ENCODE measurements around the gene AGGF1. TPM values are rescaled to one million over a fixed set of nuclear protein-coding genes. Genes with fewer than 3 reads are reported as not detected.

AGGF1 gene
- total RNA-seq, 1 donor from 2014 or later, result 23.7 TPM

- H3K4me3 Mint-ChIP-seq (ENCODE audit: unreplicated experiment), result peak within 1 kb of the TSS; percentile 97
- TF ChIP-seq CTCF (IDR thresholded peaks at IDR 0.05), result peak; percentile 55
- peak within 1 kb of the TSS; percentile 98 for H3K27ac Mint-ChIP-seq (ENCODE audit: unreplicated experiment)
- peaks cover 22% of the 10 kb centered on the region for H3K36me3 Mint-ChIP-seq (ENCODE audit: unreplicated experiment)
- peaks cover 3% of the 10 kb centered on the region for H3K9me3 Mint-ChIP-seq (ENCODE audit: unreplicated experiment)
- peaks cover 31% of the 10 kb centered on the region for H3K4me1 Mint-ChIP-seq (ENCODE audit: unreplicated experiment)
- DNase-seq (ENCODE audit: extremely low spot score, unreplicated experiment), result peak; percentile 86
- H3K27me3 Mint-ChIP-seq (ENCODE audit: unreplicated experiment), result no peaks in the 10 kb centered on the region
Observed at GRCh38 chr5:77086689-77087483, 56.7 kb downstream of the AGGF1 start, which contains the start of gene ZBED3. TSS of gene ZBED3 (minus strand) at chr5:77087285. CDS start at chr5:77077878, 9,407 bp downstream.

GRCh38 chr5:77087484-77088261, 57.5 kb downstream of the AGGF1 start:
- H3K4me3 Mint-ChIP-seq (ENCODE audit: unreplicated experiment), result peak overlapping the region; percentile 97
- H3K9me3 Mint-ChIP-seq (ENCODE audit: unreplicated experiment), result peaks cover 3% of the 10 kb centered on the region
- peaks cover 31% of the 10 kb centered on the region for H3K4me1 Mint-ChIP-seq (ENCODE audit: unreplicated experiment)
- no peaks in the 10 kb centered on the region for H3K27me3 Mint-ChIP-seq (ENCODE audit: unreplicated experiment)
- no peak for TF ChIP-seq CTCF (IDR thresholded peaks at IDR 0.05)
- H3K27ac Mint-ChIP-seq (ENCODE audit: unreplicated experiment), result peak overlapping the region; percentile 98
- peaks cover 17% of the 10 kb centered on the region for H3K36me3 Mint-ChIP-seq (ENCODE audit: unreplicated experiment)
- DNase-seq (ENCODE audit: extremely low spot score, unreplicated experiment), result no peak

GRCh38 chr5:77095189-77095588, 65.0 kb downstream of the AGGF1 start:
- Mint-ChIP-seq H3K9me3 (ENCODE audit: unreplicated experiment) (no peaks in the 10 kb centered on the region), H3K36me3 (ENCODE audit: unreplicated experiment) (peaks cover 25% of the 10 kb centered on the region), H3K27me3 (ENCODE audit: unreplicated experiment) (no peaks in the 10 kb centered on the region), H3K4me3 (ENCODE audit: unreplicated experiment) (no peak overlapping the region), H3K27ac (ENCODE audit: unreplicated experiment) (no peak overlapping the region), H3K4me1 (ENCODE audit: unreplicated experiment) (no peaks in the 10 kb centered on the region)
- DNase-seq (ENCODE audit: extremely low spot score, unreplicated experiment), result no peak
- TF ChIP-seq CTCF (IDR thresholded peaks at IDR 0.05), result no peak

GRCh38 chr5:77101298-77101697, 71.1 kb downstream of the AGGF1 start:
- Mint-ChIP-seq H3K36me3 (ENCODE audit: unreplicated experiment) (peaks cover 34% of the 10 kb centered on the region), H3K27ac (ENCODE audit: unreplicated experiment) (no peak overlapping the region), H3K27me3 (ENCODE audit: unreplicated experiment) (no peaks in the 10 kb centered on the region), H3K4me3 (ENCODE audit: unreplicated experiment) (no peak overlapping the region), H3K9me3 (ENCODE audit: unreplicated experiment) (peaks cover 6% of the 10 kb centered on the region), H3K4me1 (ENCODE audit: unreplicated experiment) (peaks cover 3% of the 10 kb centered on the region)
- TF ChIP-seq CTCF (IDR thresholded peaks at IDR 0.05), result no peak
- no peak for DNase-seq (ENCODE audit: extremely low spot score, unreplicated experiment)

GRCh38 chr5:77102549-77102948, 72.3 kb downstream of the AGGF1 start:
- Mint-ChIP-seq H3K27me3 (ENCODE audit: unreplicated experiment) (no peaks in the 10 kb centered on the region), H3K9me3 (ENCODE audit: unreplicated experiment) (peaks cover 11% of the 10 kb centered on the region), H3K4me3 (ENCODE audit: unreplicated experiment) (no peak overlapping the region), H3K4me1 (ENCODE audit: unreplicated experiment) (peaks cover 3% of the 10 kb centered on the region), H3K36me3 (ENCODE audit: unreplicated experiment) (peaks cover 29% of the 10 kb centered on the region), H3K27ac (ENCODE audit: unreplicated experiment) (no peak overlapping the region)
- no peak for TF ChIP-seq CTCF (IDR thresholded peaks at IDR 0.05)
- DNase-seq (ENCODE audit: extremely low spot score, unreplicated experiment), result no peak

Measured in osteocyte (in vitro differentiated cells).